ENCODE data around the gene EMC6. TPM values are rescaled to one million over a fixed set of nuclear protein-coding genes. Genes with fewer than 3 reads are reported as not detected.

Gene EMC6
- total RNA-seq, 4 donors from 2014 or later: 15.8 to 38.2 (median 23.6) TPM

DNA sequence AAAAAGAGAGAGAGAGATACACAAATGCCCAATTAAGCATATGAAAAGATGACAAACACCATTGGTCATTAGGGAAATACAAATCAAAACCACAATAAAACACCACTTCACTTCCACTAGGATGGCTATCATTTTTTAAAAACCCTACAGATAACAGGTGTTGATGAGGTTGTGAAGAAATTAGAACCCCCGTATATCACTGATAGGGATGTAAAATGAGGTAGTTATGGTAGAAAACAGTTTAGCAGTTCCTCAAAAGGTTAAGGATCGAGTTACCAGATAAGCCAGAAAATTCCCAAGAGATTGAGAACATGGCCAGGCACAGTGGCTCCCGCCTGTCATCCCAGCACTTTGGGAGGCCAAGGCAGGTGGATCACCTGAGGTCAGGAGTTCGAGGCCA is 24.5 kb downstream of the EMC6 start:
- TF ChIP-seq POLR2AphosphoS5 (IDR thresholded peaks at IDR 0.05) (no peak), EP300 (IDR thresholded peaks at IDR 0.05) (no peak), POLR2A (IDR thresholded peaks at IDR 0.05; ENCODE audit: low read depth) (no peak)
- TF ChIP-seq, protein P1, sequence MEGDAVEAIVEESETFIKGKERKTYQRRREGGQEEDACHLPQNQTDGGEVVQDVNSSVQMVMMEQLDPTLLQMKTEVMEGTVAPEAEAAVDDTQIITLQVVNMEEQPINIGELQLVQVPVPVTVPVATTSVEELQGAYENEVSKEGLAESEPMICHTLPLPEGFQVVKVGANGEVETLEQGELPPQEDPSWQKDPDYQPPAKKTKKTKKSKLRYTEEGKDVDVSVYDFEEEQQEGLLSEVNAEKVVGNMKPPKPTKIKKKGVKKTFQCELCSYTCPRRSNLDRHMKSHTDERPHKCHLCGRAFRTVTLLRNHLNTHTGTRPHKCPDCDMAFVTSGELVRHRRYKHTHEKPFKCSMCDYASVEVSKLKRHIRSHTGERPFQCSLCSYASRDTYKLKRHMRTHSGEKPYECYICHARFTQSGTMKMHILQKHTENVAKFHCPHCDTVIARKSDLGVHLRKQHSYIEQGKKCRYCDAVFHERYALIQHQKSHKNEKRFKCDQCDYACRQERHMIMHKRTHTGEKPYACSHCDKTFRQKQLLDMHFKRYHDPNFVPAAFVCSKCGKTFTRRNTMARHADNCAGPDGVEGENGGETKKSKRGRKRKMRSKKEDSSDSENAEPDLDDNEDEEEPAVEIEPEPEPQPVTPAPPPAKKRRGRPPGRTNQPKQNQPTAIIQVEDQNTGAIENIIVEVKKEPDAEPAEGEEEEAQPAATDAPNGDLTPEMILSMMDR (IDR thresholded peaks at IDR 0.05): no peak
- no peak overlapping the region for H3K4me3 ChIP-seq
- H3K36me3 ChIP-seq: no peaks in the 10 kb centered on the region
- 63% methylated on average over 4 of the region's 4 CpGs for WGBS
- H3K27me3 ChIP-seq: peaks cover 0 to 91% (median 35%) of the 10 kb centered on the region in 4 donors
- intact Hi-C loops (cut with DNase I): no loop called here
- peaks cover 0 to 7% (median 3%) of the 10 kb centered on the region in 4 donors for H3K9me3 ChIP-seq
- no peak for DNase-seq (ENCODE audit: extremely low spot score)
- no peak overlapping the region for H3K27ac ChIP-seq (replicated peaks in 1 of 4)
- H3K4me1 ChIP-seq: peaks cover 18 to 25% (median 23%) of the 10 kb centered on the region in 4 donors

DNA sequence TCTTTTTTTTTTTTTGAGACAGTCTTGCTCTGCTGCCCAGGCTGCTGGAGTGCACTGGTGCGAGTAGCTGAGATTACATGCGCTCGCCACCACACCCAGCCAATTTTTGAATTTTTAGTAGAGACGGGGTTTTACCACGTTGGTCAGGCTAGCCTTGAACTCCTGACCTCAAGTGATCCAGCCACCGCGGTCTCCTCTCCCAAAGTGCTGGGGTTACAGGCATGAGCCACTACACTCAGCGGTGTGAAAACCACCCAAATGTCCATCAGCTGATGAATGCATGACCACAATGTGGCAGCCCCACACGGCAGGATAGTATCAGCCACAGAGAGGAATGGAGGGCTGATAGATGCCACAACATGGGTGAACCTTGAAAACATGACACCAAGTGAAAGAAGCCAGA is 25.2 kb downstream of the EMC6 start:
- Histone ChIP-seq H3K36me3 (no peaks in the 10 kb centered on the region), H3K9me3 (peaks cover 0 to 11% (median 5%) of the 10 kb centered on the region in 4 donors), H3K27me3 (peaks cover 0 to 89% (median 35%) of the 10 kb centered on the region in 4 donors), H3K27ac (replicated peaks in 1 of 4) (no peak overlapping the region), H3K4me1 (peaks cover 18 to 23% (median 21%) of the 10 kb centered on the region in 4 donors), H3K4me3 (no peak overlapping the region)
- intact Hi-C loops (cut with DNase I): no loop called here
- DNase-seq (ENCODE audit: extremely low spot score): no peak
- WGBS: 74% methylated on average over 9 of the region's 9 CpGs
- TF ChIP-seq POLR2A (IDR thresholded peaks at IDR 0.05; ENCODE audit: low read depth): no peak
- TF ChIP-seq POLR2AphosphoS5 (IDR thresholded peaks at IDR 0.05): no peak
- TF ChIP-seq, protein P1 (IDR thresholded peaks at IDR 0.05): no peak
- no peak for TF ChIP-seq EP300 (IDR thresholded peaks at IDR 0.05)

DNA sequence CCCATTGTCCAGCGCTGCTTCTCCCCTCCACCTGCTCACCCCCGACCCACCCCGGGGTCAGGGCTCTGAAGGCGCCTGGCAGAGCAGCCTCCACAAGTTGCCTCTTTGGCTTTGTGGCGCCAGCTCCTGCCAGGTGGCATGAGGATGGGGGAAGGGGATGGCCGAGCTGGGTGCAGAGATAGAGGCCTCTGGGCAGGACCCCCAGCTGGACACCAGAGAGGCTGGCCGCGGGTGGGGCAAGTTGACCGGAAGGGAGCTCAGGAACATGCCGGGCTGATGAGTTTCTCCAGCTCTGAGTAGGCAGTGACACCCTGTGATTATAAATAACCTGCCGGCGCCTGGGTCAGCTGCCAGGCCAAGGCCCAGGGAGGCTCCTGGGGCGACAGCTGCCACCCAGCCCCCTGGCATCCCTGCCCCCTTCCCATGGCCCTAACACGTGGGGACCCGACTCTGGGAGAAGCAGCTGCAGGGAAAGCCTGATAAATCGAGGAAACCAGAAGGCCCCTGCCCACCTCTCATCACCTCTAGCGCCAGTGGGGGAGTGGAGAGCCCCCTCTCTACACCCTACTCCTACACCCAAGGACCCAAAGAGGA is 26.6 kb downstream of the EMC6 start:
- Histone ChIP-seq H3K9me3 (peaks cover 0 to 11% (median 5%) of the 10 kb centered on the region in 4 donors), H3K27ac (replicated peaks in 1 of 4) (no peak overlapping the region), H3K27me3 (peaks cover 0 to 75% (median 34%) of the 10 kb centered on the region in 4 donors), H3K4me3 (peak overlapping the region; percentile 51 to 58 (median 55)), H3K36me3 (no peaks in the 10 kb centered on the region), H3K4me1 (peaks cover 18 to 23% (median 21%) of the 10 kb centered on the region in 4 donors)
- no peak for TF ChIP-seq POLR2A (IDR thresholded peaks at IDR 0.05; ENCODE audit: low read depth)
- TF ChIP-seq POLR2AphosphoS5 (IDR thresholded peaks at IDR 0.05): no peak
- no peak for TF ChIP-seq EP300 (IDR thresholded peaks at IDR 0.05)
- TF ChIP-seq, protein P1 (IDR thresholded peaks at IDR 0.05): no peak
- intact Hi-C loops (cut with DNase I): no loop called here
- WGBS: 20% methylated on average over 14 of the region's 17 CpGs
- no peak for DNase-seq (ENCODE audit: extremely low spot score)

DNA sequence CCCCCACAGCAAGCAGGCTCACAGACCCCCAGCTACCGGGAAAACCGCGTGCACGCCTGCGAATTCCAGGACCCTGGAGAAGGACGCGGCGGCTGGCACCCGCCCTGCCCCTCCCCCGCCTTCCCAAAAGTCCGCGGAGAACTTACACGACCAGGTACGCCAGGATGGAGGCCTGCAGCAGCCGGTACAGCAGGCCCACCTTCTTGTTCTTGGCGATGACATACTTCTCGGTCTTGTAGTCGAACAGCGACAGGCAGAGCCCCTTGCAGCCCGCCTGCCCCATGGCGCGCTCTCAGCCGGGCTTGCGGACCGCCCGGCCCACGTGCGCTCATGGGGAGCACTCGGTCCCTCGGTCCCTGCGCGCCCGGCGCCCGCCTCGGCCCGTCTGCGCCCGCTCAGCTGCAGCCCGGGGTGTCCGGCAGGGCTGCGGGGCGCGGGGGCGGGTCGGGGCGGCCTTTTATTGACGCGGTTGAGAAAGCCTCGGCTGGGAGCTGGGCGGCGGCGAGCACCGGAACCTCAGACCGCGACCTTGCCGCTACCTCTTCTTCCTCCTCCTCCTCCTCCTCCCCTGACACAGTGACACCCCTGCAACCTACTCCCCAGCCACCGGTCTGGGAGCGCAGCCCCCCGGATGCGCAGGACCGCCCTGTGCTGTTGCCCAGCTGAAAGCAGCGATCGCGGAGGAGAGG is 27.3 kb downstream of the EMC6 start, which contains the start of gene P2RX5:
Gene P2RX5, minus strand, starts transcription at position 433 of the 689 bp plus-strand sequence. Its CDS starts 150 bp downstream, at position 283.
- H3K4me1 ChIP-seq: peaks cover 18 to 23% (median 21%) of the 10 kb centered on the region in 4 donors
- DNase-seq (ENCODE audit: extremely low spot score): no peak
- H3K9me3 ChIP-seq: peaks cover 0 to 11% (median 5%) of the 10 kb centered on the region in 4 donors
- no peak within 1 kb of the TSS for H3K27ac ChIP-seq (replicated peaks in 1 of 4)
- H3K27me3 ChIP-seq: peaks cover 0 to 69% (median 31%) of the 10 kb centered on the region in 4 donors
- H3K4me3 ChIP-seq: peak within 1 kb of the TSS; percentile 51 to 58 (median 55)
- intact Hi-C loops (cut with DNase I): no loop called here
- H3K36me3 ChIP-seq: no peaks in the 10 kb centered on the region
- WGBS: 2% methylated on average over 15 of the region's 65 CpGs
- TF ChIP-seq, protein P1 (IDR thresholded peaks at IDR 0.05): no peak

Data from esophagus muscularis mucosa (tissue), 4 donors.